K562 (cell line): ENCODE measurements around the gene PRRT2. TPM values are rescaled to one million over a fixed set of nuclear protein-coding genes. Genes with fewer than 3 reads are reported as not detected.

ENCODE experiments used
- ETV6 ChIP-seq, 3 experiments: fragments of 150-350 bp in 1 of 3; sonication (generic) in 1 of 3; formaldehyde crosslinking in 1 of 3; IDR thresholded peaks; 2 replicates each; pipeline versions ENCODE4 v1.6.1 to v1.8.0; 2014 to 2022; ENCODE audit warnings: borderline replicate concordance in 2 of 3, low read depth in 2 of 3, antibody characterized with exemption in 1 of 3, low read length in 1 of 3, mild to moderate bottlenecking in 1 of 3, missing genetic modification reagents in 1 of 3
- NCOA1 ChIP-seq: fragments of 450-650 bp; IDR thresholded peaks from 2 replicates; pipeline ENCODE4 v1.6.1; 2016; ENCODE audit warnings: low read depth
- RNF2 ChIP-seq: sonication (generic); IDR thresholded peaks from 2 replicates; pipeline ENCODE4 v1.6.1; 2016
- SAFB2 ChIP-seq: fragments of 200-400 bp; formaldehyde crosslinking; IDR thresholded peaks from 2 replicates; pipeline ENCODE4 v1.6.1; 2018; ENCODE audit warnings: borderline replicate concordance, low read length, low read depth, moderate library complexity; ENCODE audit not compliant: severe bottlenecking
- TCF7 ChIP-seq: sonication (generic); IDR thresholded peaks from 2 replicates; pipeline ENCODE4 v1.6.1; 2016; ENCODE audit warnings: antibody characterized with exemption, borderline replicate concordance
- ZSCAN32 ChIP-seq: fragments of 450-650 bp; formaldehyde crosslinking; IDR thresholded peaks from 2 replicates; pipeline ENCODE4 v1.4.0; 2020; ENCODE audit warnings: mild to moderate bottlenecking, moderate library complexity
- polyA plus RNA-seq, 8 experiments: library from polyadenylated mRNA; depleted of rRNA in 4 of 8; stranded (reverse) in 5 of 8; unstranded in 3 of 8; fragments of >200 nt; fragmentation: Nextera tagmentation in 2 of 8; fragmentation: Illumina TruSeq in 1 of 8; extraction: Ambion mirVana in 2 of 8; extraction: Trizol in 1 of 8; gene quantifications; 2 replicates each; pipeline versions ENCODE4 v1.2.1 to v1.2.3, GENCODE V29; 2011 to 2014; ENCODE audit warnings: inconsistent platforms in 1 of 8, missing spikeins in 1 of 8
- total RNA-seq, 7 experiments: library from RNA; depleted of rRNA in 6 of 7; stranded (reverse); fragments of >200 nt in 6 of 7; fragmentation: Illumina TruSeq in 2 of 7; extraction: Trizol in 2 of 7; gene quantifications; 2 replicates each; pipeline versions ENCODE4 v1.2.1 to v1.2.3, GENCODE V29; 2011 to 2021; ENCODE audit warnings: low replicate concordance in 1 of 7
- TF ChIP-seq, protein P1 (sequence below): fragments of 250-450 bp; sonication (Bioruptor Pico); IDR thresholded peaks from 2 replicates; pipeline ENCODE4 v1.5.0; 2021; ENCODE audit warnings: mild to moderate bottlenecking, moderate library complexity

The PRRT2 gene
- total and polyA plus RNA-seq, 9 of the 15 experiments (the other 6 are each of a cell fraction or from before 2014, with no cell fraction given), result 0.11 to 1.0 (median 0.42) TPM; not detected in 2

DNA sequence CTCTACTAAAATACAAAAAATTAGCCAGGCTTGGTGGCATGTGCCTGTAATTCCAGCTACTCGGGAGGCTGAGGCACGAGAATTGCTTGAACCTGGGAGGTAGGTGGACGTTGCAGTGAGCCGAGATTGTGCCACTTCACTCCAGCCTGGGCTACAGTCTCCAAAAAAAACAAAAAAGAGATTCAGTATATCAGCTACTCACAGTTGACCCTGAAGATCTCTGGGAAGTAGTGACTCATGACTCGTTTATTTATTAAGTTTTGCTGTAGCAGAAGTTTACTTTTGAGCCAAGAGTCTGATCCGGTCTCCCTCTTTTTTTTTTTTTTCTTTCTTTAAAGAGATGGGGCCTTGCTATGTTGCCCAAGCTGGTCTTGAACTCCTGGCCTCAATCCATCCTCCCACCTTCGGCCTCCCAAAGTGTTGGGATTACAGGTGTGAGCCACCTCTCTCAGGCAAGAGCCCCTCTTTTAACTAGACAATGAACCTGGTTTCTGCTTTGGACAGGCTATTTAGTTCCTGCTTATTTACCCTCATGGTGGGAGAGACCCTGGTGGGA, 12.7 kb downstream of the PRRT2 start (continued):
- TF ChIP-seq ZSCAN32 (no peak), NCOA1 (no peak), TCF7 (no peak), SAFB2 (no peak), ETV6 (IDR thresholded peaks at IDR 0.05; ENCODE audit: borderline replicate concordance in 1 of 2, low read depth in 2 of 2, low read length in 1 of 2) (no peak), ETV6 (CRISPR knock-in tag; IDR thresholded peaks at IDR 0.05; ENCODE audit: borderline replicate concordance) (no peak), RNF2 (no peak)
- TF ChIP-seq, protein P1, sequence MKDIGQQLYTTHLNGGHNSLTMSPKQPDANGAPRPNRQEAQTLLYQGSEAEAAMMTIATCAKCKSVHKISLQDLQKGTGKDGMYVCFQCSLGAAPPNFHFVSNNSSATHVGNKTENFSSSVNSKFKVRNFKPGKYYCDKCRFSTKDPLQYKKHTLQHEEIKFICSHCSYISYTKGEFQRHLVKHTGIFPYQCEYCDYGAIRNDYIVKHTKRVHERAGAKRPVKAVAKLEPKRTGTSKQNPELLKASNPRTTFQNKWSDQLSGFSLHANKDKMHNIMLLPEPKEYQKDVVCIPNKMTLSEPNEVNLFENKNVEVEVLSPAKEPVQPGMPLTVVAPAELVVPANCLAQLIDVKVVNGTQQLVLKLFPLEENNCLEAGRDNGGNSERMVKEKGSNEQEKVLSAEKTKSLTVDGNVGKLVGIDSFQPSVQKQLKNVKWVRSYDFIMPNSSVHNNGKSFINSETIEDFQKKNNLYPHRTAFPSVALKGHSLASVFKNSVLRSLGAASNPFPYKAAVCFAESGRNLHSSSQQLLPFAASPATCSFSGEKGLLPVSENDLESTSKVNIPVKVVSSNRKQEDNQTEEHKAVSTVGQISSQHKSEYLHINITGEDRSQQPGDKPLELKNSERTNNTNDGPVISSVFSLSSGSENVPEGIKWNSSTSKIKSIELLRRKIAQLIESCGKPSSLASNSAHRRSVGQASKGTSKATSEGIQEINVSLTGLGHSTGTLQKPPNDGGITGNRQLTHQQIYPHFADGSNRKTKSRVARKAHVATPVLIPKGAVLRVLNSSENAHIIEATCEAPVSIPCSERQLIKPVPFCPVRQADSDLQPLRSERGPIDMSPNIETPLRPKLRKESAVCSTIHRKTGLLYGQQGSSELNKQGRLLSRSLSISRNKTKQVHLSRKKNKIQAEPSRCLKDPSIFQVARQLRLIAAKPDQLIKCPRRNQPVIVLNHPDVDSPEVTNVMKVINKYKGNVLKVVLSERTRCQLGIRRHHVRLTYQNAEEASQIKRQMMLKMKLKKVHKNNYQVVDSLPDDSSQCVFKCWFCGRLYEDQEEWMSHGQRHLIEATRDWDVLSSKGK (CRISPR knock-in tag), result no peak
- TF ChIP-seq, all 486 proteins: peak for 9
